NCI-H82 (cell line): ENCODE data around the gene GJC2.

Experiments
- DNase-seq: peaks from one replicate; lab custom pipeline; 2025; lab: John Stamatoyannopoulos, UW

Gene GJC2

DNA sequence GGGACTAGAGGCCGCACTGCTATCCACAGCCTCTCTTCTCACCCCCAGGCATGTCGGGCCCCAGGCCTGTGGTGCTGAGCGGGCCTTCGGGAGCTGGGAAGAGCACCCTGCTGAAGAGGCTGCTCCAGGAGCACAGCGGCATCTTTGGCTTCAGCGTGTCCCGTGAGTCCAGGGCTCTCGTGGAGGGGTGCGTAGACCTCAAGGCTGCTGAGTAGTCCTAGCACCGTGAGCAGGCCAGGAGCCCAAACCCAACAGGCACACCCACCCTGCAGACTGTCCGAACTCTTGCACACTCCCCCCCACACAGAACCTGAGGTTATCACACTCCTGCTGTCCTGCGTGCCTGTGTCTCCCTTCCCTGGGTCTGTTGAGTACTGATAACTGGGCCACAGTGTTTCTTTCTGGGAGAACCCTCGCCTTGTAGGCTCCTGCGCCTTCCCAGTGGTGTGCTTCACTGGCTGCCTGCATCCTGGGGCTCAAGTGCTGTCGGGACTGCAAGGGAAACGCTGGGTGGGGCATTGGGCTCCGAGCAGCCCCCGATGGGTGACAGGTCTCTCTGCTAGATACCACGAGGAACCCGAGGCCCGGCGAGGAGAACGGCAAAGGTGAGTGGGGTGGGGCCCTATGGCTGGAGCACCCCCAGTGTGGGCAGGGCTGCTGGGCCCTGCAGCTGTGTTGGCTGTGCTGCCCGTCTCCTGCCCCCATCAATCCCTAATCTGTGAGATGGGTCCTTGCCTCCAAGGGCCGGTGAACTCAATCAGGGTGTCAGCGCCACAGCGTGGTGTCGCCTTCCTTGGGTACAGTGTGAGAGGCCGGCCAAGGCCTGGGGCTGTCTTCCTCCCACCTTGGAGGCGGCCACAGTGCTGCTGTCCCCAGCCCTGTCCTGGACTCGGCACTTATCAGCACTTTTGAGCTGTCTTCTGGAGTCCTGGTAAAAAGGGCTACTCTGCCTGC, 4.0 kb upstream of the GJC2 start:
- DNase-seq = no peak

DNA sequence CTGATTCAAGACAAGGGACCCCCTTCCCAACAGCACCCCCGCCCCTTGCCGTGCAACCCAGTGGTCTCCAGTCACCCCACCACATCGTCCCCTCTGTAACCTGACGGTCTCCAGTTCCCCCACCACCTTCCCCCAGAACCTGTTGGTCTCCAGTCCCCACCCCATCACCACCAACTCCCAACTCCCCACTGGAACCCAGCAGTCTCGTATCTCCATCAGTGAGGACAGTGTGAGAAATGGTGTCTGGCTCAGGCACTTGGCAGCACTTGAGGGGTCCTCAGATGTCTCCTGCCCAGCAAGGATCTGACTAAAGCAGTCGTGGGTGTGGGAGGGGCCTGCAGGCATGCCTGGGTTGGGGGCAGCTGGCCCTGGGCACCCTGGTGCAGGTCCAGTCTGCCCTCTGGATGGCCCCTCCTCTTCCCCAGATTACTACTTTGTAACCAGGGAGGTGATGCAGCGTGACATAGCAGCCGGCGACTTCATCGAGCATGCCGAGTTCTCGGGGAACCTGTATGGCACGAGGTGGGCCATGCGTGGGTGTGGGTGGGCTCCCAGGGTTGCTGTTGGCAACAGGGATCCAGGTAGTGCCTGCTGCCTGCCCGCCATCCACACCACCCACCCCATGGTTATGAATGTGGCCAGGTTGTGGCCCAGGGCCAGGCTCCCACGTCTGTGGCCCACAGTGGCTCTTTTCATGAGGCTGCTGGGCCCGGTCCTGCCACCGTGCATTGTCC, 3.1 kb upstream of the GJC2 start:
- no peak for DNase-seq

DNA sequence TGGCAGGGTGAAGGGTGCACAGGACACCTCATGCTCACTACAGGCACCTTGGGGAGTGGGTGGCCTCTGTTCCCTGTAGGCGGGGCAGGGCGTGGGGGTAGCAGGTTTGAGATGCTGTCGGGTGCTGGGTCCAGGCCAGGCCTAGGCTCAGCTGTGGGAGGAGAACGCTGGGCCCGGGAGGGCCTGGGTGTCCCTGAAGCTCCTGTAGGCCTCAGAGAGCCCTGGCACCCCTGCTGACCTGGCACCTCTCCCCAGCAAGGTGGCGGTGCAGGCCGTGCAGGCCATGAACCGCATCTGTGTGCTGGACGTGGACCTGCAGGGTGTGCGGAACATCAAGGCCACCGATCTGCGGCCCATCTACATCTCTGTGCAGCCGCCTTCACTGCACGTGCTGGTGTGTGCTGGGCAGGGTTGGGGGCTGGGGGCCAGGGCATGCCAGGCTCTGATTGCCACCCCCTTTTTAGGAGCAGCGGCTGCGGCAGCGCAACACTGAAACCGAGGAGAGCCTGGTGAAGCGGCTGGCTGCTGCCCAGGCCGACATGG, 2.5 kb upstream of the GJC2 start:
- no peak for DNase-seq

DNA sequence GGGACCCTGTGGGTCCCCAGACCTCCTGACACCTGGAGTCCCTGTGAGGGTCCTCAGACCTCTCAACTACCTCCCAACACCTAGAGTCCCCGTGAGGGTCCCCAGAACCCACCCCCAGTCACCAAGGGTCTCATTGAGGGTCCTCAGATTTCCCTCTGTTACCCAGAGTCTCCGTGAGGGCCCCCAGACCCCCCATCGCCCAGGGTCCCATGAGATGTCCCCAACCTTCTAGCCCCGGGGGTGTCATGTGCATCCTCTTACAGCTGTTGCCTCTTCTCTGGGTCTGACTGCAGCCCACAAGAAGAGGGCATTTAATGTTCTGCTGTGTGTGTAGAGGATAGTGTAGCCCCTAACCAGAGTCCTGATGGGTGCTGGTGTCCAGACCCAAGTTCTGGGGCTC, 2.0 kb upstream of the GJC2 start:
- no peak for DNase-seq

DNA sequence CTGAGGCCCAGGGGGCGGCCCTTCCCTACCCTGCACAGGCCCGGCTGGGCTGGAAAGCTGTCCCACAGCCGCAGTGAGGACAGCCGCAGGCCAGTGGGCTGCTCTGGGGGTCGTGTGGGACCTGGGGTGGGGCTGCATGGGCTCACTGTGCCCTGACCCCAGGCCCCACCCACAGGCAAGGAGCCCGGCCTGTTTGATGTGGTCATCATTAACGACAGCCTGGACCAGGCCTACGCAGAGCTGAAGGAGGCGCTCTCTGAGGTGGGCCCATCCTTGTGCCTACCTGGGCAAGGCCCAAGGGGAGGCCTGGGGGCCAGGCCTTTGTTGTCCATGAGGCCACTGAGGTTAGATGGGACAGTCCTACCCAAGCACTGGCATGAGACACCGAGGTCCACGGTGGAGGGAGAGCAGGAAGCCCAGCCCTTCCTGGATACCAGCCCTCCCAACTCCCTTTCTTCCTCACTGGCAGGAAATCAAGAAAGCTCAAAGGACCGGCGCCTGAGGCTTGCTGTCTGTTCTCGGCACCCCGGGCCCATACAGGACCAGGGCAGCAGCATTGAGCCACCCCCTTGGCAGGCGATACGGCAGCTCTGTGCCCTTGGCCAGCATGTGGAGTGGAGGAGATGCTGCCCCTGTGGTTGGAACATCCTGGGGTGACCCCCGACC, 1.4 kb upstream of the GJC2 start:
- DNase-seq = no peak

DNA sequence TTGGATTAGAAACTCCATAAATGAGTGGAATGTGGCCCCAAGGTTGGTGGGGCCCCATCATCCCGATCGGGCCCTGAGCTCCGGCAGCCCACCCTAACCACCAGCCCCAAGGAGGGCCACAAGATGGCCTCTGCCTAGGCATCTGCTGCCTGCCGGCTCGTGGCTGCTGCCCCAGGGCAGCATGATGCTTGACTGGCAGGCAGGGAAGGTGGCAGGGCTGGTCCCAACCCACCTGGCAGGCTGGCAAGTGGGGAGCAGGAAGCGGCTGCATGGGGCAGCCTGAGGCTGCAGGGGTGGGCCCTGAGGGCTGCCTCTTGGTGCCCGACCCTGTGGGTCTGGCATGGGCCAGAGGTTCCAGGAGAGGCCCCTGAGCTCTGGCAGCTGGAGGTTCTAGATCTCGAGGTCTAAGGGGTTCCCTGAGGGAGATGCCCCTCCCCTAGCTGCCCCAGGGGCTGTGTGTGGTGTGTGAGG, 760 bp upstream of the GJC2 start:
- DNase-seq = no peak

DNA sequence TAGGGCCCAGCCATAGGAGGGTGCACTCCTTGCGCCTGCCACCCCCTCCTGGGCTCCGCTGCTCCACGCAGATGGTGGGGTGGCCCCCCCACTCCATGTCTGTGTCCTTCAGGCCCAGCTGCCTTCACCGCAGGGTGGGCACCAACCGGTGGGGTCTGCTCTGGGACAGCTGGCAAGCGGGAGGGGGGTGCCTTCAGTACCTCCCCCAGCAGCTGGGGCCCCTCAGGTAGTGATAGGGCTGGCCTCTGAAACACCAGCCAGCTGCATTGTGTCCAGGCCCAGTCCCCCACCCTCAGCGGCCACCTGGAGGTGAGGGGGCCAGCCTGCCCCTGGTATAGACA, 360 bp downstream of the GJC2 start:
- DNase-seq = peak; percentile 50

DNA sequence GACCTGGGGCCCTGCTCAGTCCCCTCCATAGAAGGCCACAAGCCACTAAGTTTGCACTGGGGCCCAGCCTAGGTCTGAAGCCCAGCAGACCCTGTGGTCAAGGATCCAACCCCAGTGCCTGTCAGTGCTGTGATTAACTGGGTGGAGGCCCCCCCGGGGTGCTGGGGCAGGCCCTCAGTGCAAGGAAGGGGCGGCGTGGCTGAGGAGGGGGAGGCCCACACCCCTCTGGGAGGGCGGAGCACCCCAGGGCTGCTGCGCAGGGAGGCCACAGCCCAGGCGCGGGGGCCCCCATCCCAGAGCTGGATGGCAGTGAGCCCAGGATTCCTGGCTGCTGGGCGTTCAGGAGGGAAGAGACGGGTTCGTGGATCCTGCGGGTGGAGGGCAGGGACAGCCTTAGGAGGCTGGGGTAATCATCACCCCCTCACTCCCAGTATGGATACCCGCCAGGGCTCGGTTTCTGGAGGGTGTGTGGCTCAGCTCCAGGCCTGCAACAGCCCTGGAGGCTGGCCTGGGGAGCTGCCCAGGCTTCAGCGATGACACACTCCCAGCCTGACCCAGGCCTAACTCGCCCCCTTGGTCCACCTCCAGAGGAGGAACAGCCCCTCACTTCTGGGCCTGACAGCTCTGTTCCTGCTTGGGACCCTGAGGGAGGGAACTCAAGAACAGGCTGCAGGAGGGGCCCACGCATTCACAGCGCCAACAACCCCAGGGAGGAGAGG, 890 bp downstream of the GJC2 start:
- no peak for DNase-seq

DNA sequence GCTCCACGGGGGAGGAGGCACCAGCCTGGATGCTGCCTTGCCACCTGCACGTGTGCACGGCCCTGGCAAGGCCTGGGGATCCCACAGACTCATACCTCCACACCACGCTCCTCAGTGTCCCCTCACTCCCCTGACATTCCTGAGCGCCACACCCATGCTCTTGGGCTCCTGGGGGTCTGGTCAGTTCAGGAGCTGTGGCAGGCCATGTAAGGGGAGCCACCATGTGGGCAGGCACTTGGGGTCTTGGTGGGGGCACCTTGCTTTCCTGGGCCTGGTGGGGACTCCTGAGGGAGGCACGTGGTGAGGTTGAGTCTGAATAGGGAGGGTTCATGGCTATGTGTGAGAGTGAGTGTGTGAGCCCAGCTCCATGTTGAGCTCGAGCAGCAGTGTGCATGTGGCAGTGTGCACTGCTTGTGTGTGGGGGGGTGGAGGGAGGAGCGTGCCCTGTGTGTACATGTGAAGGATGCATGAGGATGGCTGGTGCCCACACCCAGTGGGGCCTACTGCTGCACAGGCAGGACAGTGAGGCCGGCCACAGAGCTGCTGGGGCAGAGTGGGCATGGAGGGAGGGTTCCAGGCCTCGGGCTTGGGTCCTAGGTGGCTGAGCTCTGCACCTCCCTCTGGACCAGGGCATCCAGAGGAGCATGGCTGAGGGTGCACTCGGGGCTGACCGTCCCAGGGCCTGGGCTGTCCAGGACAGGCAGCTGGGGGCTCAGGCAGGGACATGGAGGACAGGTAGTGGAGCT, 1.6 kb downstream of the GJC2 start:
- no peak for DNase-seq

DNA sequence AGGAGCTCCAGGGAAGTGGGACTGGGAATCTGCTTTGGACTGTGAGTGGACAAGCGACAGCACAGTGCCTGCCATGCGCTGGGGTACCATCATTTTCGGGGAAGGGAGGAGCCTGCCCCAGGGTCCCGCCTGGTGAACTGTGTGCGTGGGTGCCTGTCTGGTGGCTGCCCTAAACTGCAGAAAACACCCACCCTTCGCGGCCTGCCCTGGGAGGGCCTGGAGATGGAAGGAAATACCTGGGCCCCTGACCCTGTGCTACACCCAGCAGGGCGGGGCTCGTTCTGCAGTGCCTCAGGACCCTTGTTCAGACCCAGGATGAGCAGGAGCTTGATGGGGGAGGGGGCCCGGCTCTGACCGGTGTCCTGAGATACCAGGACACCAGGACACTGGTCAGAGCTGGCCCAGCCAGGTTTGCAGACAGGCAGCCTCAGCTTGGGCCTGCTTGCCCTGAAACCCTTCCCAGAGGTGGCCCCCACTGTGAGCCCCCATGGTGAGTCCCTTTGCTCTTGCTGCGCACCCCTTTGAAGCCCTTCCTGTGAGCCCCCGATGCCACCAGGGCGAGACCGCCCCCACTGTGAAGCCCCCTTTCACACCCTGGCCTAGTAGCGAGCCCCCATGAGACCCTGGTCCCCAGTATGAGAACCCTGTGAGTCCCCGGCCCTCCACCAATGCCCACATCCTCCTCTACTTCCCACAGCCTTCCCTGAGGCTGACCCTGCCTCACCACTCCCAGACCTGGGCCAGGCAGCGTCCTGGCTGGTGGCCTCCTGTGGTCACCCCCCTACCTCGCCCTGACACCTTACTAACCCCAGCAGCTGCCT, 2.6 kb downstream of the GJC2 start:
- DNase-seq = no peak

DNA sequence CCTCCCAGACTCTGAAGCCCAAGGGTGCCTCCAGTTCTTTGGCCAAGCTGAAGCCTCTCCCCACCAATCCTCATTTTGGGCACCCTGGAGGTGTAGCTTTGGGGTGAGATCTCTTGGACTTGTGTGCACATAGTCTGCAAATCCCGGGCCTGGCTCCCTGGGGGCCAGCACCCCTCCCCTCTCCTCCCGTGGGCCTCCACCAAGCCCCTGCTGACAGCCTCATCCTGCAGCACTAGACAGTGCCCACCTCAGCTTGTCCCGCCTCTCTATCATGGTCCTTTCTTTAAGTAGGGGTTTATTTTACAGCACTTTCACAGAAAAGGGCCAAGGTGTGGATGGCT, 3.2 kb downstream of the GJC2 start:
- DNase-seq = no peak

DNA sequence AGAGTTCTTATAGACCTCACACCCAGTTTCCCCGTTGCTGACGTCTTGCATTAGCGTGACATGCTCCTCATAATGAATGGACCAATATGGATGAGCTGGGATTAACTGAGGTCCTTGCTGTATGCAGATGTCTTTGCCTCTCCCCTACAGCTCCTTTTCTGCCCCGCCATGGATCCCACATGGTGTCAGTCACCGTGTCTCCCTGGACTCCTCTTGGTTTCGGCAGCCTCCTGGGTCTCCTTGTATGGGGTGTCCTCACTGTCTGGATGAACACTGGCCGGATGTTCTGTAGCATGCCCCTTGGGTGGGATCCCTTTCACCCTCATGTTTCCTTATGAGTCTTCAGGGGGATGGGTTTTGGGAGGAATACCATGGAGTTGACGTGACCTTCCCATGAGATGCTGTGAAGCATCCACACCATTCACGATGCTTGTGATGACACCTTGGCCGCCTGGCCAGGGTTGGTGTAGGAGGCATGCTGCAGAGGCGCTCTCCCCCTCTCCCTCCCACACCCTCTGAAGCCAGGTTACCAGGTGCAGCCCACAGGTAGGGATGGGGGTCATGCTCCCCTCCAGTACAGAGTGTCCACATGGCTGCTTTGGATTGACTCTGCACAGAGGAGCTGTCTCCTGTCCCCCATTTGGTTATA, 4.4 kb downstream of the GJC2 start:
- peak; percentile 71 for DNase-seq

DNA sequence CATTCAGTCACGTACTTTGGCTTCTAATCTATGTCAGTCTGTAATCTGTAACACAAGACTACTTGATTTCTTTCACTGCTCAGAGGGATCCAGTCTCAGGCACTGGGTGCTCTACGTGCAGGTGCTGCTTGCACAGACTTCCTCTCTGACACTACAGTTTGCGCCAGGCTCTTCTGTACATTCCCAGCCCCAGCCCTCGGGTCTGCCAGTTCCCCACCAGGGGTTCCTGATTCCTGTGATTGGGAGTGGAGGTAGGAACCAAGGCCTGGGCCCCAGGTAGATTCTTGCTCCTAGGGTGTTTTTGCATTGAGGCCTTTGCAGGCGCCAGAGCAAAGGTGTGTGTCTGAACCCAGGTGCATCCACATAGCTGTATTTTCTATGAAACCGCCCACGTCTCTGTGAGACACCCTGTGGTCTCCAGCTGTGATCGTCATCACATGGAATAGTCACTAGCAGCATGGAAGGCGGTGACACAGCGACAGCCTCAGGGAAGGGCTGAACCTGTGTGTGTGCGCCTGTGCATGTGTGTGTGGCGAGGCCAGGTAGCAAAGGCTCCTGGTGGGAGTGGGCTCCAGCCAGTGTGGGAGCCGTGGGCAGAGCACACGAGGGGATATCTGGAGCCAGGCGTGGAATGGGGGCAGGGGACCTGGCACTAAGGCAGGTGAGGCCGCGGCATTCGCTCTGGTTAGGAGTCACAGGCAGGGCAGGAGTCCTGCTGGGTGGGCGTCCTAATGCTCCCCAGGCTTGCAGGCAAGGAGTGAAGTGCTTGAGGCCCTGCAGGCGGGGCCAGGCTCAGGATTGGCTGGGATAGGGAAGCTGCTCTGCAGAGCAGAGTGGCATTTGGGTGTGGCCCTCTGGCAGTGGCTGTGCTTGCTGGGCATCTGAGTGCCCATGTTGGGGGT, 5.2 kb downstream of the GJC2 start:
- DNase-seq = no peak

DNA sequence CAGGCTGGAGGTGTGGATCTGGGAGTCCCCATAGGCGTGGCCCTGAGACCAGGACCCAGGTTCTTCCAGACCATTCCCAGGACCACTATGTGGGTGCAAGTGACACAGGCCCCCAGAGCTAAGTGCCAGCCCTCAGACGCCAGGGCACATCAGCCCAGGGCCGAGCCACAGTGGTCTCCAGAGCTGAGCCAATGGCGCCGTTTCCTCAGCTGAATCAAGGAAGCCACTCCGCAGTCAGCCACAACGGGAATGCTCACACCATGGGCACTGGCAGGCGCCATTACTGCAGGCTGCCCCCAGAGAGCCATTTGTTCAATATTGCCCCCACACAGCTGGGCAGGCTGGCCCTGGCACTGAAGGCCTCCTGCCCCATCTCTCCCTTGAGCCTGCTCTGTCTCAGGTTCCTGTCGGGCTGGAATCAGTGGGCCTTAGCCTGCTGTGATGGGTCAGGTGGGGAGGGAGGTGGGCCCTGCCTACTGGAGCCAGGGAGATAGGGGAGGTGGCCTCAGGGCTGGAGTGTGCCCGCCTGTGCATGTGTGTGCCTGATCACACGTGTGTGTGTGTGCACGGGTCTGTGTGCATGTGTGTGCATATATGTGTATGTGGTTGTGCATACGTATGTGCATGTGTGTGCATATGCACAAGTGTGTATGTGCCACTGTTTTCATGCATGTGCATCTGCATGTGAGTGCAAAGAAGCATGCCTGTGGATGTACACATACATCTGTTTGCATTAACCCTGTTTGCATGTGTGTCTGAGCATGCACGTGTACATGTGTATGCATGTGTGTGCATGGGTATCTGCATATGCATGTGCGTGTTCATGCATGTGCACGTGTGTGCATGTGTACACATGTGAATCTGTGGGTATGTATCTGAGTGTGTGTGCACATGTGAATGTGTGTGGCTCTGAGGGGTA, 6.1 kb downstream of the GJC2 start:
- no peak for DNase-seq

DNA sequence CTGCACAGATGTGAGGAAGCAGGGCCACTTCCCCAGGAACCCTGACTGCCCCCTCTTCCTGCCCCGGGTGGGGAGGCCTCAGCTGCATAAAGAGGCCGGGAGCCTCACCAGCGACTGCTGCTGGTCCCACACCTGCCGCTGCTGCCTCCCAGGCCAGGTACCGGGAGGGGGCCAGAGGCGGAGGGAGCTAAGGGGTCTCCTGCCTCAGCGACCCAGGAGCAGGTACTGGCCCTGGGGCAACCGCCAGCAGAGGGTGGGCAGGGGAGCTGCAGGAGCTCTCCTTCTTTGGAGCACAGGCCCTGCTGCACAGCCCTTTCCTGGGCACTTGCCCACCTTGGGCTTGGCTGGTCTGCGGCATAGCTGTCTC, 6.8 kb downstream of the GJC2 start:
- DNase-seq = no peak

DNA sequence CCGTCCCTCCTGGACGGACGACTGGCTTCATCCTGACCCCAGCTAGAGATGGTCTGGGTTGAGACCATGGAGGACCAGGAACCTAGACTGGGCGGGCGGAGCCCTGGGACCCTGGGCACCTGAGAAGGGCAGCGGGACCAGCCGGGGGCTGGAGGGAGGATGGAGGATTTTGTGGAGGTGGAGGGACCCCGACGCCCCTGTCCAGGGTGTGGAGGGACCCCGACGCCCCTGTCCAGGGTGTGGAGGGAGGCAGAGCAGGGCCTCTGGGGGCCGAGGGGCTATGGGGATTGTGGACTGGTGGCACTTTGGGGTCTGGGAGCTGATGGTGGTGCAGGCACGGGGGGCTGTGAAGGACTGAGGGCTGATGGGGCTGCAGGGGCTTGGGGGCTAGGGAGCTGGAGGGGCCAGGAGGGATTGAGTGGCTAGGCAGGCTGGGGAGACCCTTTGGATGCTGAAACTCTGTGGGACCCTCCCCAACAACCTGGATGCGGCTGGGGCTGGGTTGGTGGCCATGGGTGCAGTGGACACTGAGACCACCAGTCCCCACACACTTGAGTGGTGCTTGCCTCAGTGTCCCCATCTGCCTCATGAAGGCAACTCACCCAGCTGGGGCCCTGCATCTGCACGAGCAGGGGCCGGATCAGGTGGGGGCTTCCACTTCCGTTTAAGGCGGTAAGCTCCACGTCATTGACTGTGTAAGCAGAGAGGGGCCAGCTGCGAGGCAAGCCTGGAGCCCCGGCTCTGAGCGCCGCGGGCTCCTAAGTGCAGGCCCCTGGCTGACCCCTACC, 7.4 kb downstream of the GJC2 start:
- DNase-seq = no peak

DNA sequence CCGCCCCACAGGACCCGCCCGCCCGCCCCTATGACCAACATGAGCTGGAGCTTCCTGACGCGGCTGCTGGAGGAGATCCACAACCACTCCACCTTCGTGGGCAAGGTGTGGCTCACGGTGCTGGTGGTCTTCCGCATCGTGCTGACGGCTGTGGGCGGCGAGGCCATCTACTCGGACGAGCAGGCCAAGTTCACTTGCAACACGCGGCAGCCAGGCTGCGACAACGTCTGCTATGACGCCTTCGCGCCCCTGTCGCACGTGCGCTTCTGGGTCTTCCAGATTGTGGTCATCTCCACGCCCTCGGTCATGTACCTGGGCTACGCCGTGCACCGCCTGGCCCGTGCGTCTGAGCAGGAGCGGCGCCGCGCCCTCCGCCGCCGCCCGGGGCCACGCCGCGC, 8.0 kb downstream of the GJC2 start:
- DNase-seq = no peak
